SU-DHL-6 (cell line): ENCODE data around the gene SLC16A3.

Experiments used
- CTCF ChIP-seq: fragments of 200-600 bp; sonication (generic); IDR thresholded peaks from one replicate; pipeline ENCODE4 v1.5.1; 2017; ENCODE audit warnings: antibody characterized with exemption, mild to moderate bottlenecking, low read length, moderate library complexity; ENCODE audit not compliant: insufficient read depth, poor library complexity, severe bottlenecking
- EZH2phosphoT487 ChIP-seq: fragments of 200-600 bp; sonication (generic), shearing (Covaris generic); conservative IDR thresholded peaks from 2 replicates; pipeline ENCODE4 v1.6.1; 2018; ENCODE audit warnings: mild to moderate bottlenecking, antibody characterized with exemption, low read length, moderate library complexity, mixed read lengths

DNA sequence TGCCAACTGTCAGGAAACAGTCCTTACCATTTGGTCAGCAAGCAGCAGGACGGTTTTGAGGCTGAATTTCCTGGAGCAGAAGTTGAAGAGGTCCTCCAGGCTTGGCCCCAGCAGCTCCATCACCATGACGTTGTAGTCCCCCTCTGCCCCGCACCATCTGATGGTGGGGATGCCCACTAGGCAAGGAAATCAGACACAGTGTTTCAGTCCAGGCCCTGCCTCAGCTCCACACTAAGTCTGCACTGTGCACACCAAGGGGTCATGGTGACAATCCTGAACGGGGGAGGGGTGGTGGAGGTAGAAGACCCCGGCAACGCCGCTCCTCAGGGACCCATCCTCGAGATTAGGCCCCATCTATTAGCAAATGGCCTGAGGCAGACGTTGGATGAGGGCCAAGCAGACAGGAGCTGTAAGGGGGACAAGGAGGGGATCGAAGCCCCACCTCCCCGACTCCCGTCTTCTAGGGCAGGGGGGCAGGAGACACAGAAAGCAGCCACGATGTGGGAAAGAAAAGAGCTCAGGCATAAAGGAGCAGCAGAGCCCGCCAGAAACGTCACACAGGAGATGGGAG, 26.6 kb downstream of the SLC16A3 start:
- TF ChIP-seq CTCF (no peak), EZH2phosphoT487 (no peak)
